CD4-positive, alpha-beta T cell (primary cell): Measurements from ENCODE around the gene C4BPA. TPM values are rescaled to one million over a fixed set of nuclear protein-coding genes. Genes with fewer than 3 reads are reported as not detected.

ENCODE experiments used
- ATAC-seq: fragments of 200-7000 bp; cut with Tn5 transposase; one replicate; pipeline ENCODE4 v1.10.0; 2022; ENCODE audit warnings: mild to moderate bottlenecking; ENCODE audit not compliant: poor library complexity
- CTCF ChIA-PET: fragments of 350-600 bp; sonication (Branson Sonifier 250); formaldehyde crosslinking; loops from one replicate; lab custom pipeline; 2021; ENCODE audit warnings: antibody characterized with exemption, inconsistent platforms; lab: Charles Lee
- POLR2A ChIA-PET: fragments of 350-600 bp; sonication (Branson Sonifier 250); formaldehyde crosslinking; loops from one replicate; lab custom pipeline; 2021; ENCODE audit warnings: antibody characterized with exemption, inconsistent platforms; lab: Charles Lee
- DNase-seq, 14 experiments: peaks; one replicate each; pipeline ENCODE4 v3.0.0-alpha.2; 2013 to 2020; ENCODE audit warnings: mixed read lengths in 2 of 14
- H3K27ac ChIP-seq, 2 donors: one replicate each; pipeline versions ENCODE4 v1.5.1 to v1.7.0; 2013; ENCODE audit warnings: low read length in 2 of 2, low read depth in 1 of 2, mild to moderate bottlenecking in 1 of 2
- H3K27me3 ChIP-seq, 2 experiments: 1 replicate in 1 of 2; 2 replicates in 1 of 2; pipeline versions ENCODE4 v1.6.1 to v1.7.0; 2013; ENCODE audit warnings: low read length in 2 of 2, control low read depth in 1 of 2, mild to moderate bottlenecking in 1 of 2, moderate library complexity in 1 of 2; ENCODE audit not compliant: insufficient read depth in 2 of 2, control insufficient read depth in 1 of 2
- H3K36me3 ChIP-seq: one replicate; pipeline ENCODE4 v1.6.1; 2013; ENCODE audit warnings: low read length, control low read depth; ENCODE audit not compliant: insufficient read depth
- H3K4me1 ChIP-seq: one replicate; pipeline ENCODE4 v1.6.1; 2013; ENCODE audit warnings: low read length, control low read depth; ENCODE audit not compliant: insufficient read depth
- H3K4me3 ChIP-seq: one replicate; pipeline ENCODE4 v1.5.1; 2013; ENCODE audit warnings: mild to moderate bottlenecking, low read length, moderate library complexity
- H3K9me3 ChIP-seq, 2 experiments: 1 replicate in 1 of 2; 2 replicates in 1 of 2; pipeline versions ENCODE4 v1.6.1 to v1.7.0; 2013; ENCODE audit warnings: low read length in 2 of 2, mild to moderate bottlenecking in 2 of 2, control low read depth in 1 of 2, moderate library complexity in 1 of 2; ENCODE audit not compliant: control insufficient read depth in 1 of 2, insufficient read depth in 1 of 2
- H3K27ac Mint-ChIP-seq: one replicate; pipeline ENCODE4 v1.8.0; 2020; ENCODE audit warnings: mixed read lengths
- H3K27me3 Mint-ChIP-seq: one replicate; pipeline ENCODE4 v1.8.0; 2021; ENCODE audit warnings: mixed read lengths
- H3K36me3 Mint-ChIP-seq: one replicate; pipeline ENCODE4 v1.8.0; 2021; ENCODE audit warnings: low read depth, mixed read lengths
- H3K4me1 Mint-ChIP-seq: one replicate; pipeline ENCODE4 v1.8.0; 2021; ENCODE audit warnings: low read depth, mixed read lengths
- H3K4me3 Mint-ChIP-seq: one replicate; pipeline ENCODE4 v1.8.0; 2020; ENCODE audit warnings: mild to moderate bottlenecking, mixed read lengths
- H3K9me3 Mint-ChIP-seq: one replicate; pipeline ENCODE4 v1.8.0; 2020; ENCODE audit warnings: mixed read lengths
- intact Hi-C, 2 experiments: fragments of 100-400 bp; cut with DNase I in 1 of 2; cut with micrococcal nuclease in 1 of 2; formaldehyde crosslinking; loops; one replicate each; pipeline versions ENCODE4 v1.15.1 to v1.9.0; 2023 to 2025; cut with DNase I, micrococcal nuclease
- total RNA-seq, 174 experiments: library from RNA in 2 of 174; stranded (reverse) in 2 of 174; gene quantifications; one replicate each; pipeline ENCODE4 v1.2.3 and lab custom pipeline; 2021 to 2026
- TF ChIP-seq, protein P1 (sequence below): fragments of 200-600 bp; IDR thresholded peaks from one replicate; pipeline ENCODE4 v1.8.0; 2022; ENCODE audit warnings: antibody characterized with exemption, mild to moderate bottlenecking

C4BPA gene
- total RNA-seq, 2 experiments from 2014 or later: not detected

DNA sequence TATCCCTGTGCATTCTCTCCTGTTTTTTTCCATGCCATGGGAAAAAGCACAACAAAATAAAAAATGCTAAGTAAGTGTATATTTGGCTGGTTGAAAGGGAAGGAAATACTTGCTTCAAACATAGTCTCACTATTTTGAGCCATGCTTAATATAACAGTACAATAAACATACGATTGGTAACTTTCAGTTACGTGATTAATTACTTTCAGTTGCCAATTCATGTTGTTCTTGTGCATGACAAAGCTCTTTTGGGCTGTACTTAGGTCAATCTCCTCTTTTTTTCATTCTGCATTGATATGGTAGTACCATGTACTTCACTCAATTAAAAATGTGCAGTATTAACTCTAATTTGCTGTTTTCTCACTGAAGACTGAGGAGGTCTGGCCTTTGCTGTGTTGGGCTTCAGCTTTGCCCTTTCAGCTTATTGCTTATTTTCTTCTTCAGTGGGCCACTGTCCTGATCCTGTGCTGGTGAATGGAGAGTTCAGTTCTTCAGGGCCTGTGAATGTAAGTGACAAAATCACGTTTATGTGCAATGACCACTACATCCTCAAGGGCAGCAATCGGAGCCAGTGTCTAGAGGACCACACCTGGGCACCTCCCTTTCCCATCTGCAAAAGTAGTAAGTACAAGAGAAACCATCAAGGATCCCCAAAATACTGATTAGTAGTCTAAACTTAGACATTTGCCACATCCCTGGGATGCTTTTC is 12.7 kb upstream of the C4BPA start:
- POLR2A ChIA-PET: interaction anchor here (0.7 kb wide), 1 partner anchor 326 kb away, joined by 6 read pairs; no protein-coding TSS in a partner anchor
- no peak overlapping the region for H3K27ac Mint-ChIP-seq
- no peak for ATAC-seq
- Histone ChIP-seq H3K4me3 (no peak overlapping the region), H3K4me1 (peaks cover 7% of the 10 kb centered on the region), H3K9me3 (no peaks in the 10 kb centered on the region), H3K27me3 (no peaks in the 10 kb centered on the region), H3K27ac (no peak overlapping the region), H3K36me3 (no peaks in the 10 kb centered on the region)
- TF ChIP-seq, protein P1, sequence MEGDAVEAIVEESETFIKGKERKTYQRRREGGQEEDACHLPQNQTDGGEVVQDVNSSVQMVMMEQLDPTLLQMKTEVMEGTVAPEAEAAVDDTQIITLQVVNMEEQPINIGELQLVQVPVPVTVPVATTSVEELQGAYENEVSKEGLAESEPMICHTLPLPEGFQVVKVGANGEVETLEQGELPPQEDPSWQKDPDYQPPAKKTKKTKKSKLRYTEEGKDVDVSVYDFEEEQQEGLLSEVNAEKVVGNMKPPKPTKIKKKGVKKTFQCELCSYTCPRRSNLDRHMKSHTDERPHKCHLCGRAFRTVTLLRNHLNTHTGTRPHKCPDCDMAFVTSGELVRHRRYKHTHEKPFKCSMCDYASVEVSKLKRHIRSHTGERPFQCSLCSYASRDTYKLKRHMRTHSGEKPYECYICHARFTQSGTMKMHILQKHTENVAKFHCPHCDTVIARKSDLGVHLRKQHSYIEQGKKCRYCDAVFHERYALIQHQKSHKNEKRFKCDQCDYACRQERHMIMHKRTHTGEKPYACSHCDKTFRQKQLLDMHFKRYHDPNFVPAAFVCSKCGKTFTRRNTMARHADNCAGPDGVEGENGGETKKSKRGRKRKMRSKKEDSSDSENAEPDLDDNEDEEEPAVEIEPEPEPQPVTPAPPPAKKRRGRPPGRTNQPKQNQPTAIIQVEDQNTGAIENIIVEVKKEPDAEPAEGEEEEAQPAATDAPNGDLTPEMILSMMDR: no peak
- no peaks in the 10 kb centered on the region for H3K36me3 Mint-ChIP-seq
- H3K9me3 Mint-ChIP-seq: no peaks in the 10 kb centered on the region
- H3K27me3 Mint-ChIP-seq: no peaks in the 10 kb centered on the region
- CTCF ChIA-PET: interaction anchor here (2.0 kb wide), 1 partner anchor 313 kb away, joined by 6 read pairs; no protein-coding TSS in a partner anchor
- intact Hi-C loops: no loop called here
- no peak overlapping the region for H3K4me3 Mint-ChIP-seq
- peaks cover 15% of the 10 kb centered on the region for H3K4me1 Mint-ChIP-seq
- DNase-seq: no peak

DNA sequence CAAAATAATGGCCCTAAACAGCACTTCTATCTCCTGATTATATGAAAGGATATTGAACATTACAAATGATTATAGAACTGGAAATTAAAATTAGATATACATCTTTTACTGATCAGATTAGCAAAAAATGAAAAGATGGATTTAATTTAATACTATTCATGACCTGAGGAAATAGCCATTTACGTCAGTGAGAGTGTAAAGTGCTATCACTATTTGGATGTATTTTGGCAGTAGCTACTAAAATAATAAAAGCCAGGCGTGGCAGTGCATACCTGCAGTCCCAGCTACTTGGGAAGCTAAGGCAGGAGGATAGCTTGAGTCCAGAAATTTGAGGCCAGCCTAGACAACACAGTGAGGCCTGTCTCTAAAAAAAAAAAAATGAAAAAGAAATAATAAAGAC is 10.1 kb upstream of the C4BPA start:
- Mint-ChIP-seq H3K4me1 (peaks cover 9% of the 10 kb centered on the region), H3K4me3 (no peak overlapping the region), H3K27me3 (no peaks in the 10 kb centered on the region), H3K36me3 (no peaks in the 10 kb centered on the region), H3K27ac (no peak overlapping the region), H3K9me3 (no peaks in the 10 kb centered on the region)
- DNase-seq (no peak), ATAC-seq (no peak)
- H3K27ac ChIP-seq: no peak overlapping the region
- TF ChIP-seq, protein P1: no peak
- no peak overlapping the region for H3K4me3 ChIP-seq
- no peaks in the 10 kb centered on the region for H3K36me3 ChIP-seq
- peaks cover 3% of the 10 kb centered on the region for H3K4me1 ChIP-seq
- ChIA-PET POLR2A (interaction anchor here (0.8 kb wide), 1 partner anchor 227 kb away, joined by 3 read pairs; no protein-coding TSS in a partner anchor), CTCF (interaction anchor here (0.7 to 1.3 kb wide), 2 partner anchors 311 kb away, joined by 3 to 4 read pairs; no protein-coding TSS in a partner anchor)
- no peaks in the 10 kb centered on the region for H3K9me3 ChIP-seq
- intact Hi-C loops: no loop called here
- no peaks in the 10 kb centered on the region for H3K27me3 ChIP-seq

DNA sequence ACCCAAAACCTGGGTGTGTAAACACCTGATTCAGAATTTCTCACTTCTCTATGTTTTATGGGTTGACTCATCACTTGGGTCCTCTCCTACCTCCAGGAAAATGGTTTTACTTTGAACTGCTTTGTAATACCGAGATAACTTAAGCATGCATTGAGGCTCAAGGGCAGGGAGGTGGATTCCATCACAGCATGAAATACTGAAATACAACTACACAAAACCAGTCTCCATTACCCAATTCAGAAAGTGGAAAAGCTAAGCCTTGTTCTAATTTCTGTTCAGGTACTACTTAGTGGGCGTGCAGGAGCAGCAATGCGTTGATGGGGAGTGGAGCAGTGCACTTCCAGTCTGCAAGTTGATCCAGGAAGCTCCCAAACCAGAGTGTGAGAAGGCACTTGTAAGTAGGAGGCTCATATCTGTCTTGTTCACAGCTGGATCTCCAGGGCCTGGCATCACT is 6.1 kb upstream of the C4BPA start:
- Mint-ChIP-seq H3K4me3 (no peak overlapping the region), H3K36me3 (no peaks in the 10 kb centered on the region), H3K27me3 (peaks cover 4% of the 10 kb centered on the region), H3K27ac (no peak overlapping the region), H3K9me3 (no peaks in the 10 kb centered on the region), H3K4me1 (no peaks in the 10 kb centered on the region)
- TF ChIP-seq, protein P1: no peak
- ChIA-PET CTCF (no interaction called here), POLR2A (interaction anchor here (1.0 kb wide), 1 partner anchor 9 kb away, joined by 3 read pairs; the partner anchor contains the start of gene C4BPB)
- H3K27me3 ChIP-seq: no peaks in the 10 kb centered on the region
- no peak for ATAC-seq
- H3K4me3 ChIP-seq: no peak overlapping the region
- H3K27ac ChIP-seq: no peak overlapping the region
- intact Hi-C loops: no loop called here
- no peaks in the 10 kb centered on the region for H3K9me3 ChIP-seq
- DNase-seq: no peak
- H3K4me1 ChIP-seq: no peaks in the 10 kb centered on the region
- no peaks in the 10 kb centered on the region for H3K36me3 ChIP-seq
